ENCODE data around the gene DAB1. TPM values are rescaled to one million over a fixed set of nuclear protein-coding genes. Genes with fewer than 3 reads are reported as not detected.

Gene DAB1
- total RNA-seq, 6 experiments from 2014 or later, result 0.13 to 1.2 (median 0.23) TPM

DNA sequence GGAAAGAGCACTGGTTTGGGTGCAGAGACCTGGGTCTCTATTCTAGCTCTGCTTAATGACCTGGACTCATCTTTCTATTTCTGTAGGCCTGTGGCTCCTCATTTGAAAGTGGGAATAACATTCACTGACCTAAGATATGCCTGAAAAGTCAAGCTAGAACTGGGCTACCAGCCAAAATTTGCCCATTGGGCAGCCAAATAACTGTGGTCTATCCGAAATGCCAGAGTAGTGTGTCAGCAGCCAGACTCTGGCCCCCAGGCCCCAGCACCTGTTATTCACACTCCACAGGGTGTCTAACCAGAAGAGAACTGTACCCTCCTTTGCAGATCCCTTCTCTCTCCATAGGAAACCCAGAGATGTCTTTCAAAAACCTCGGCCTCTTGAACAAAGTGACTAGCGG, 12.6 kb downstream of the DAB1 start:
- TF ChIP-seq, protein P1, sequence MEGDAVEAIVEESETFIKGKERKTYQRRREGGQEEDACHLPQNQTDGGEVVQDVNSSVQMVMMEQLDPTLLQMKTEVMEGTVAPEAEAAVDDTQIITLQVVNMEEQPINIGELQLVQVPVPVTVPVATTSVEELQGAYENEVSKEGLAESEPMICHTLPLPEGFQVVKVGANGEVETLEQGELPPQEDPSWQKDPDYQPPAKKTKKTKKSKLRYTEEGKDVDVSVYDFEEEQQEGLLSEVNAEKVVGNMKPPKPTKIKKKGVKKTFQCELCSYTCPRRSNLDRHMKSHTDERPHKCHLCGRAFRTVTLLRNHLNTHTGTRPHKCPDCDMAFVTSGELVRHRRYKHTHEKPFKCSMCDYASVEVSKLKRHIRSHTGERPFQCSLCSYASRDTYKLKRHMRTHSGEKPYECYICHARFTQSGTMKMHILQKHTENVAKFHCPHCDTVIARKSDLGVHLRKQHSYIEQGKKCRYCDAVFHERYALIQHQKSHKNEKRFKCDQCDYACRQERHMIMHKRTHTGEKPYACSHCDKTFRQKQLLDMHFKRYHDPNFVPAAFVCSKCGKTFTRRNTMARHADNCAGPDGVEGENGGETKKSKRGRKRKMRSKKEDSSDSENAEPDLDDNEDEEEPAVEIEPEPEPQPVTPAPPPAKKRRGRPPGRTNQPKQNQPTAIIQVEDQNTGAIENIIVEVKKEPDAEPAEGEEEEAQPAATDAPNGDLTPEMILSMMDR (IDR thresholded peaks at IDR 0.05), result no peak
- Mint-ChIP-seq H3K27me3 (ENCODE audit: insufficient read depth) (0 out of 2 replicates have a peak, but pooled peaks cover 4% of the 10 kb centered on the region), H3K27ac (no peak overlapping the region), H3K9me3 (no peaks in the 10 kb centered on the region), H3K36me3 (ENCODE audit: low read depth) (no peaks in the 10 kb centered on the region), H3K4me1 (ENCODE audit: low read depth) (no peaks in the 10 kb centered on the region), H3K4me3 (no peak overlapping the region)
- DNase-seq, result no peak

DNA sequence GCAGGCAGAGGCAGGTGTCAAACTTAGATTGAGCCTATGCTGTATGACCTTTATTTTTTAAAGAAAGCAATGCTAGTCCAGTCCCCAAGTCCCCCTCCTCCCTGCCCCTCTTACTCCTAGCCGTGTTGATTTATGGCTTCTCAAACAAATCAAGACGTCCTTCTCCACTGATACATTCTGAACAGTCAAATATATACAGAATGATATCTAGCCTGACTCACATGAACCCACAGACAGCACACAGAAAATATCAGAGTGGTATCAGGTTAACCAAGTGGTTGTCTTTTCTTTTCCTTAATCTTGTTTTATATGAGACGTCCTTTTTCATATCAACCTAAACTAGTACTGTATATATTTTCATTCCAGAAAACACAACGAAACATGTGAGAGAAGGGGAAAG, 13.4 kb downstream of the DAB1 start:
- no peak overlapping the region for H3K4me3 Mint-ChIP-seq
- TF ChIP-seq, protein P1 (IDR thresholded peaks at IDR 0.05), result no peak
- H3K36me3 Mint-ChIP-seq (ENCODE audit: low read depth), result no peaks in the 10 kb centered on the region
- DNase-seq, result no peak
- H3K4me1 Mint-ChIP-seq (ENCODE audit: low read depth), result no peaks in the 10 kb centered on the region
- H3K27me3 Mint-ChIP-seq (ENCODE audit: insufficient read depth), result 0 out of 2 replicates have a peak, but pooled peaks cover 4% of the 10 kb centered on the region
- no peaks in the 10 kb centered on the region for H3K9me3 Mint-ChIP-seq
- no peak overlapping the region for H3K27ac Mint-ChIP-seq

DNA sequence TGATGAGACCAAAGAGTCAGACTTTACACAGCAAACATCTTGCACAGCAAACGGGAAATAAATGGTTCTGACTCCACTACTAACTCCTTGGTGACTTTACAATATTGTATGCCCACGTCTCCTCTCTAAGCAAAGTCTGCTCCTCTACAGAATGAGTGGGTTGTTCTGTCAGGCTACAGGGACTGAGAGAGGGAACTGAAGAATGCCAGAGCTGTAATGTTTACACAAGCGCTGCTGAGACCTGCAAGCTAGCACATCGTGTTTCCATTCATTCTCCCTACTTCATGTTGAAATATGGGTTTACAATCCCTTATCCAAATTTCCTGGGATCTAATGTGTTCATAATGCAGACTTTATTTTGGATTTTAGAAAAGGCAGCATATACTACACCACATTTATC, 15.9 kb downstream of the DAB1 start:
- Mint-ChIP-seq H3K36me3 (ENCODE audit: low read depth) (no peaks in the 10 kb centered on the region), H3K4me1 (ENCODE audit: low read depth) (no peaks in the 10 kb centered on the region), H3K27ac (no peak overlapping the region), H3K4me3 (no peak overlapping the region), H3K9me3 (no peaks in the 10 kb centered on the region), H3K27me3 (ENCODE audit: insufficient read depth) (peaks cover 6% of the 10 kb centered on the region; the same call in 1 of the 2 replicates)
- DNase-seq, result no peak
- TF ChIP-seq, protein P1 (IDR thresholded peaks at IDR 0.05), result no peak

DNA sequence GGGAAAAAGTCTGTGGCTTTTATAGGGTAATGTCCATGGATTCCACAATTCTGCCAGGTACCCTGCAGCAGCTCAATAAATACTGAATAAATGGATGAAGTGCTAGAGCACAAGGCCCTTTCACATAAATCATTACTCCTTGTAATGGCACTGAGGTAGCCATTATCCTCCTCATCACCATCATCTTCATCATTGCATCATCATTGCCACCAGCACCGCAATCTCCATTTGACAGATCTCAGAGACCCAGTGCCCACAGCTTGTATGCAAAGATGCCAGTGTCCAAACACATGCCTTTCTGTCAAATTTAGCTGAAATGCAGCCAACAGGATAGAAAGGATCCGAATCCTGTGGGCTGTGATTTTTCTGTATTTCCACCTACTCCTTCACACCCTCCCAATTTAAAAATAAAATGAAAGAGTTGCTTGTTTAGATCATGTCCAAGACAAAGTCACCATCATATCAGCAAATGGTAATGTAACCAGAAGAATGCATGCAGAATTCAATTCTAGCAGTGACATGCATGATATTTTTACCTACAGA, 17.4 kb downstream of the DAB1 start:
- Mint-ChIP-seq H3K27me3 (ENCODE audit: insufficient read depth) (peaks cover 6% of the 10 kb centered on the region; the same call in 1 of the 2 replicates), H3K4me3 (no peak overlapping the region), H3K36me3 (ENCODE audit: low read depth) (no peaks in the 10 kb centered on the region), H3K27ac (no peak overlapping the region), H3K9me3 (no peaks in the 10 kb centered on the region), H3K4me1 (ENCODE audit: low read depth) (no peaks in the 10 kb centered on the region)
- TF ChIP-seq, protein P1 (IDR thresholded peaks at IDR 0.05), result no peak
- DNase-seq, result no peak

DNA sequence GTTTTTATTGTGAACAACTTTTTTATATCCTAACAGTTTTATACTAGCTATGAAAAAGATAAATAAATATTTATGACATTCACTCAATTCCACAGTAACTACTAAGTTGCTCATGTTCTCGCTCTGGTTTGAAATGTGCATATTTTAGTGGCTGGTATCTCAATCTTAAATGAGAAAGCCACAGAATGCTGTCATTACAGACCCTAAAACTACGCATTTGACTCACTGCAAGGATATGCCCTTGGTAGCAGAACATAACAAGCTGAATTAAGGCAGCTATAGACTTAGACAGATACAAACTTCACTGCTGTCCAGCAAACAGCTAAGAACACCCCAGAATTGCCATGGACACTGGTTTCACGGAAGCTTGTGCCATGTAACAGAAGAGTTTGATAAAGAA, 19.0 kb downstream of the DAB1 start:
- Mint-ChIP-seq H3K36me3 (ENCODE audit: low read depth) (no peaks in the 10 kb centered on the region), H3K27ac (no peak overlapping the region), H3K9me3 (no peaks in the 10 kb centered on the region), H3K4me1 (ENCODE audit: low read depth) (no peaks in the 10 kb centered on the region), H3K27me3 (ENCODE audit: insufficient read depth) (peaks cover 6% of the 10 kb centered on the region; the same call in 1 of the 2 replicates), H3K4me3 (no peak overlapping the region)
- TF ChIP-seq, protein P1 (IDR thresholded peaks at IDR 0.05), result no peak
- DNase-seq, result peak; percentile 32

Data from HFFc6 (cell line).